HepG2 (cell line): Measurements from ENCODE around the gene ZFPM1. TPM values are rescaled to one million over a fixed set of nuclear protein-coding genes. Genes with fewer than 3 reads are reported as not detected.

ENCODE experiments used
- ATF1 ChIP-seq: IDR thresholded peaks from 2 replicates; pipeline ENCODE4 v1.6.1; 2016; ENCODE audit warnings: mild to moderate bottlenecking, control low read depth
- ATRX ChIP-seq: sonication (generic); formaldehyde crosslinking; IDR thresholded peaks from 2 replicates; pipeline ENCODE4 v1.4.0; 2020; ENCODE audit warnings: missing genetic modification reagents, borderline replicate concordance
- BRF2 ChIP-seq: sonication (generic); formaldehyde crosslinking; IDR thresholded peaks from 2 replicates; pipeline ENCODE4 v1.8.1; 2022; ENCODE audit warnings: mild to moderate bottlenecking, missing genetic modification reagents
- DR1 ChIP-seq: sonication (generic); formaldehyde crosslinking; IDR thresholded peaks from 2 replicates; pipeline ENCODE4 v1.8.0; 2021; ENCODE audit warnings: mild to moderate bottlenecking, missing genetic modification reagents, inconsistent platforms
- ELF1 ChIP-seq: sonication (generic); formaldehyde crosslinking; IDR thresholded peaks from 2 replicates; pipeline ENCODE4 v1.4.0; 2020; ENCODE audit warnings: missing genetic modification reagents
- FOSL2 ChIP-seq: sonication (generic); formaldehyde crosslinking; IDR thresholded peaks from 2 replicates; pipeline ENCODE4 v1.4.0; 2020; ENCODE audit warnings: missing genetic modification reagents
- FOXA3 ChIP-seq: IDR thresholded peaks from 2 replicates; pipeline ENCODE4 v1.6.1; 2016; ENCODE audit warnings: missing genetic modification reagents, missing compliant biosample characterization
- FOXP1 ChIP-seq, 2 experiments: fragments of 450-650 bp in 1 of 2; IDR thresholded peaks; 2 replicates each; pipeline ENCODE4 v1.6.1; 2017 to 2018; ENCODE audit warnings: antibody characterized with exemption in 1 of 2
- HIVEP1 ChIP-seq: sonication (generic); formaldehyde crosslinking; IDR thresholded peaks from 2 replicates; pipeline ENCODE4 v1.4.0; 2020; ENCODE audit warnings: mild to moderate bottlenecking, missing genetic modification reagents
- KAT7 ChIP-seq: IDR thresholded peaks from 2 replicates; pipeline ENCODE4 v1.6.1; 2018; ENCODE audit warnings: borderline replicate concordance, missing compliant biosample characterization
- MED13 ChIP-seq: sonication (generic); formaldehyde crosslinking; IDR thresholded peaks from 2 replicates; pipeline ENCODE4 v1.5.0; 2020; ENCODE audit warnings: missing genetic modification reagents
- MNT ChIP-seq: fragments of 450-650 bp; IDR thresholded peaks from 2 replicates; pipeline ENCODE4 v1.6.1; 2016
- PCBP2 ChIP-seq: fragments of 200-400 bp; formaldehyde crosslinking; optimal IDR thresholded peaks from 2 replicates; pipeline ENCODE3; 2018; ENCODE audit warnings: low read length, low read depth; ENCODE audit not compliant: poor library complexity, severe bottlenecking
- POGK ChIP-seq: sonication (generic); formaldehyde crosslinking; conservative IDR thresholded peaks from 2 replicates; pipeline ENCODE4 v1.8.0; 2022; ENCODE audit warnings: mild to moderate bottlenecking, moderate library complexity, missing genetic modification reagents
- POLR2AphosphoS5 ChIP-seq: IDR thresholded peaks from 2 replicates; pipeline ENCODE4 v1.6.1; 2012; ENCODE audit warnings: low read depth, low read length
- RBM22 ChIP-seq: fragments of 200-400 bp; formaldehyde crosslinking; optimal IDR thresholded peaks from 2 replicates; pipeline ENCODE3; 2017; ENCODE audit warnings: mild to moderate bottlenecking, low read length, moderate library complexity
- RFX5 ChIP-seq: IDR thresholded peaks from 2 replicates; pipeline ENCODE4 v1.6.1; 2011; ENCODE audit warnings: low read depth, low read length, improper control_type of control experiment
- RORA ChIP-seq: sonication (generic); formaldehyde crosslinking; IDR thresholded peaks from 2 replicates; pipeline ENCODE4 v1.5.0; 2020; ENCODE audit warnings: mild to moderate bottlenecking, missing genetic modification reagents, moderate library complexity
- SETDB1 ChIP-seq: sonication (generic); formaldehyde crosslinking; IDR thresholded peaks from 2 replicates; pipeline ENCODE4 v1.5.1; 2020; ENCODE audit warnings: missing genetic modification reagents, mild to moderate bottlenecking, borderline replicate concordance
- SMYD3 ChIP-seq: sonication (generic); formaldehyde crosslinking; IDR thresholded peaks from 2 replicates; pipeline ENCODE4 v1.8.1; 2023; ENCODE audit warnings: mild to moderate bottlenecking, missing genetic modification reagents
- TCF7L2 ChIP-seq: IDR thresholded peaks from 2 replicates; pipeline ENCODE4 v1.6.1; 2011; ENCODE audit warnings: mild to moderate bottlenecking, low read depth, low read length, moderate library complexity
- ZBTB44 ChIP-seq: sonication (generic); formaldehyde crosslinking; IDR thresholded peaks from 2 replicates; pipeline ENCODE4 v1.4.0; 2020; ENCODE audit warnings: missing genetic modification reagents
- ZNF256 ChIP-seq: sonication (generic); formaldehyde crosslinking; conservative IDR thresholded peaks from 2 replicates; pipeline ENCODE4 v1.4.0; 2020; ENCODE audit warnings: missing genetic modification reagents
- ZNF562 ChIP-seq: sonication (generic); formaldehyde crosslinking; IDR thresholded peaks from 2 replicates; pipeline ENCODE4 v1.8.0; 2022; ENCODE audit warnings: missing genetic modification reagents, borderline replicate concordance
- ZSCAN29 ChIP-seq: sonication (generic); formaldehyde crosslinking; conservative IDR thresholded peaks from 2 replicates; pipeline ENCODE4 v1.4.0; 2020; ENCODE audit warnings: mild to moderate bottlenecking, missing genetic modification reagents
- polyA plus RNA-seq, 8 experiments: library from polyadenylated mRNA; depleted of rRNA in 3 of 8; stranded (reverse) in 7 of 8; unstranded in 1 of 8; fragments of >200 nt; fragmentation: Illumina TruSeq in 4 of 8; extraction: Trizol in 4 of 8; gene quantifications; 2 replicates each; pipeline versions ENCODE4 v1.2.1 to v1.2.3, GENCODE V29; 2011 to 2016; ENCODE audit warnings: low read depth in 4 of 8, missing spikeins in 1 of 8, mixed read lengths in 1 of 8; ENCODE audit not compliant: insufficient read depth in 1 of 8
- total RNA-seq, 5 experiments: library from RNA; depleted of rRNA; stranded (reverse); fragments of >200 nt; fragmentation: Illumina TruSeq; extraction: Trizol; gene quantifications; 2 replicates each; pipeline ENCODE4 v1.2.3, GENCODE V29; 2016; ENCODE audit warnings: low read depth in 1 of 5

Gene ZFPM1
- total and polyA plus RNA-seq, 2 of the 13 experiments (the other 11 are each of a cell fraction or from before 2014, with no cell fraction given) = 1.3 to 3.8 TPM

GRCh38 chr16:88527186-88527936 lies 74.3 kb downstream of the ZFPM1 start (continued):
- peak; percentile 43; the same call in 1 of the 2 replicates for TF ChIP-seq KAT7 (CRISPR knock-in tag)
- TF ChIP-seq ATF1 (CRISPR knock-in tag) = no peak
- TF ChIP-seq RORA (CRISPR knock-in tag) = no peak
- no peak; the same call in 1 of the 2 replicates for TF ChIP-seq POGK (CRISPR knock-in tag)
- no peak for TF ChIP-seq BRF2 (CRISPR knock-in tag)
- peak; percentile 25; the same call in 1 of the 2 replicates for TF ChIP-seq FOSL2 (CRISPR knock-in tag)
- TF ChIP-seq ZBTB44 (CRISPR knock-in tag) = no peak
- TF ChIP-seq TCF7L2 = no peak
- no peak for TF ChIP-seq ATRX (CRISPR knock-in tag)
- no peak for TF ChIP-seq SETDB1 (CRISPR knock-in tag)
- TF ChIP-seq DR1 (CRISPR knock-in tag) = no peak
- peak; percentile 64; the same call in 1 of the 2 replicates for TF ChIP-seq HIVEP1 (CRISPR knock-in tag)
- no peak for TF ChIP-seq POLR2AphosphoS5
- peak; percentile 66 for TF ChIP-seq RBM22
- TF ChIP-seq ZSCAN29 (CRISPR knock-in tag) = no peak
- TF ChIP-seq FOXP1 (IDR thresholded peaks at IDR 0.05) = no peak
- TF ChIP-seq FOXP1 (CRISPR knock-in tag; IDR thresholded peaks at IDR 0.05) = no peak
- no peak for TF ChIP-seq MNT
- no peak for TF ChIP-seq ZNF256
- 0 out of 2 replicates have a peak, but pooled peaks have one; percentile 14 for TF ChIP-seq ELF1
- no peak for TF ChIP-seq SMYD3 (CRISPR knock-in tag)
- 0 out of 2 replicates have a peak, but pooled peaks have one; percentile 61 for TF ChIP-seq MED13 (CRISPR knock-in tag)
- no peak for TF ChIP-seq PCBP2
- peak; percentile 32; the same call in 1 of the 2 replicates for TF ChIP-seq FOXA3 (CRISPR knock-in tag)
- no peak for TF ChIP-seq ZNF562 (CRISPR knock-in tag)
- TF ChIP-seq RFX5 = no peak
